ENCODE data around the gene LAMC3.

DNA sequence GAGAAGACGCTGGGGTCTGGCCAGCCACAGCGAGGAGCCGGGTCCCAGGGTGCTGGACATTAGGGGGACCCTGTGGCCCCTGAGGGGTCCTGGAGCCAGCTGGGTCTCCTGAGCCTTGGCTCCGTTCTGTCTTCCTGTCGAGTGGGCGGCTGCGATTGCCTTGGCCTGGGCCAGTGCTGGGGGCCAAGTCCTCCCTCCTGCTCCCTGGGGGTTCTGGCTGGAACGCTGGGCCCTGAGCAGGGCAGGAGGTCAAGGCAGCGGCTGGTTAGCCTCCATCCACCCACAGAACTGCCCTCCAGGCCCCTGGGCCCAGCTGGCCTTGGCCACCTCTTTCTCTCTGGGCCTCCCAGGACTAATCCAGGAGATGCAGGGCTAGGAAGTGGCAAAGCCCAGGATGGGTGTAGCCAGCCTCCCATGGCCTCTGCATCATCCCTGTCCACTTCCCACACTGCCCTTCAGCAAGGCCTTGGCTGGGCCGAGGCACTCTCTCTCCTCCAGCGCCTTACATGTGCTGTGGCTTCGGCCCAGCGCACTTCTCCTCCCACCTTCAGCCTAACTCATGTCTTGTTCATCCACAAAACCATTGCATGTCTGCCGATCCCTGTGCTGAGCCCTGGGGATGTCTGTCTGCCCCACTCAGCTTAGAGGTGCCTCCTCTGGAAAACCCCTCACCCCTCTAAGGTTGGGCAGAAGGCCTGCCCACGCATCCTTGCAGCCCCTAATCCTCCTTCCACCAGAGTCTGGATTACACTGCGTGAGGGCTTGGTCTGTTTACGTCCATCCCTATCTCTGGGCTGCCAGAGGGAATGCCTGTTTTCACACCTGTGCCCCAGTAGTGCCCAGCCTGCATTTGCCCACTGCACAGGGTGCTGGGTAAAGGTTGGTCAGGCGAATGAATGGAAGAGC is 5.0 kb downstream of the LAMC3 start:
- TF ChIP-seq, protein P1, sequence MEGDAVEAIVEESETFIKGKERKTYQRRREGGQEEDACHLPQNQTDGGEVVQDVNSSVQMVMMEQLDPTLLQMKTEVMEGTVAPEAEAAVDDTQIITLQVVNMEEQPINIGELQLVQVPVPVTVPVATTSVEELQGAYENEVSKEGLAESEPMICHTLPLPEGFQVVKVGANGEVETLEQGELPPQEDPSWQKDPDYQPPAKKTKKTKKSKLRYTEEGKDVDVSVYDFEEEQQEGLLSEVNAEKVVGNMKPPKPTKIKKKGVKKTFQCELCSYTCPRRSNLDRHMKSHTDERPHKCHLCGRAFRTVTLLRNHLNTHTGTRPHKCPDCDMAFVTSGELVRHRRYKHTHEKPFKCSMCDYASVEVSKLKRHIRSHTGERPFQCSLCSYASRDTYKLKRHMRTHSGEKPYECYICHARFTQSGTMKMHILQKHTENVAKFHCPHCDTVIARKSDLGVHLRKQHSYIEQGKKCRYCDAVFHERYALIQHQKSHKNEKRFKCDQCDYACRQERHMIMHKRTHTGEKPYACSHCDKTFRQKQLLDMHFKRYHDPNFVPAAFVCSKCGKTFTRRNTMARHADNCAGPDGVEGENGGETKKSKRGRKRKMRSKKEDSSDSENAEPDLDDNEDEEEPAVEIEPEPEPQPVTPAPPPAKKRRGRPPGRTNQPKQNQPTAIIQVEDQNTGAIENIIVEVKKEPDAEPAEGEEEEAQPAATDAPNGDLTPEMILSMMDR (IDR thresholded peaks at IDR 0.05): no peak
- no peak for TF ChIP-seq POLR2A (IDR thresholded peaks at IDR 0.05)

Measured in testis (tissue), 2 donors.